Measurements from ENCODE around the gene PDE4B. TPM values are rescaled to one million over a fixed set of nuclear protein-coding genes. Genes with fewer than 3 reads are reported as not detected.

Gene PDE4B
- total RNA-seq, 2 donors from 2014 or later, result 4.3 to 18.0 TPM

GRCh38 chr1:66152034-66152433, 359.3 kb downstream of the PDE4B start:
- no peaks in the 10 kb centered on the region for H3K36me3 ChIP-seq (ENCODE audit: control insufficient read depth, insufficient read depth, low read length)
- no peak overlapping the region for H3K9ac ChIP-seq (ENCODE audit: extremely low read depth, low read length, poor library complexity, severe bottlenecking)
- no peak for DNase-seq
- no peak overlapping the region for H3K27ac ChIP-seq (ENCODE audit: low read depth, low read length)
- Mint-ChIP-seq H3K27me3 (ENCODE audit: insufficient read depth) (no peaks in the 10 kb centered on the region), H3K9me3 (no peaks in the 10 kb centered on the region), H3K4me1 (no peaks in the 10 kb centered on the region), H3K36me3 (ENCODE audit: low read depth) (no peaks in the 10 kb centered on the region), H3K27ac (no peak overlapping the region), H3K4me3 (no peak overlapping the region)
- H3K4me1 ChIP-seq (ENCODE audit: control insufficient read depth, insufficient read depth, low read length), result no peaks in the 10 kb centered on the region
- TF ChIP-seq, protein P1, sequence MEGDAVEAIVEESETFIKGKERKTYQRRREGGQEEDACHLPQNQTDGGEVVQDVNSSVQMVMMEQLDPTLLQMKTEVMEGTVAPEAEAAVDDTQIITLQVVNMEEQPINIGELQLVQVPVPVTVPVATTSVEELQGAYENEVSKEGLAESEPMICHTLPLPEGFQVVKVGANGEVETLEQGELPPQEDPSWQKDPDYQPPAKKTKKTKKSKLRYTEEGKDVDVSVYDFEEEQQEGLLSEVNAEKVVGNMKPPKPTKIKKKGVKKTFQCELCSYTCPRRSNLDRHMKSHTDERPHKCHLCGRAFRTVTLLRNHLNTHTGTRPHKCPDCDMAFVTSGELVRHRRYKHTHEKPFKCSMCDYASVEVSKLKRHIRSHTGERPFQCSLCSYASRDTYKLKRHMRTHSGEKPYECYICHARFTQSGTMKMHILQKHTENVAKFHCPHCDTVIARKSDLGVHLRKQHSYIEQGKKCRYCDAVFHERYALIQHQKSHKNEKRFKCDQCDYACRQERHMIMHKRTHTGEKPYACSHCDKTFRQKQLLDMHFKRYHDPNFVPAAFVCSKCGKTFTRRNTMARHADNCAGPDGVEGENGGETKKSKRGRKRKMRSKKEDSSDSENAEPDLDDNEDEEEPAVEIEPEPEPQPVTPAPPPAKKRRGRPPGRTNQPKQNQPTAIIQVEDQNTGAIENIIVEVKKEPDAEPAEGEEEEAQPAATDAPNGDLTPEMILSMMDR (conservative IDR thresholded peaks at IDR 0.05), result no peak
- H3K27me3 ChIP-seq (ENCODE audit: control insufficient read depth, insufficient read depth, low read length, poor library complexity, severe bottlenecking), result no peaks in the 10 kb centered on the region
- H3K4me3 ChIP-seq (ENCODE audit: low read length), result no peak overlapping the region
- no peaks in the 10 kb centered on the region for H3K9me3 ChIP-seq (ENCODE audit: control insufficient read depth, low read length)

DNA sequence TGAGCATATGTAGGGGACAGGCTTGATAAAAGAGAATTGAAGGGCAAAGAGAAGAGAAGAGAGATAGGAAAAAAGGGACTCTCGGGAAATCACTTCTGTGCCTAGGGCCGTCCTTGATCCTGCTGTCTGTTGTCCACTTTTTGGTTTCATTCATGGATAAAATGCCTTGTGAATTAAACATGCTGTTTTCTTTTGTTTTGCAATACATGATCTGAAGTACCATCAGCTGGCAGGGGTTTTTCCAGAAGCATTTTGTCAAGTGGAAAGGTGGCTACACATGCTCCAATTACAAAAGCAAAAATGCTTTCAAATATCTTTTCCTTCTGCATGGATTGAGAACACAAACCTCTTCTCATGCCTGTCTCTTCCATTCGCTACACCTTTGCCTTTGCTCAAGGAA, 361.7 kb downstream of the PDE4B start:
- no peak overlapping the region for H3K4me3 Mint-ChIP-seq
- Histone ChIP-seq H3K27me3 (ENCODE audit: control insufficient read depth, insufficient read depth, low read length, poor library complexity, severe bottlenecking) (no peaks in the 10 kb centered on the region), H3K36me3 (ENCODE audit: control insufficient read depth, insufficient read depth, low read length) (no peaks in the 10 kb centered on the region), H3K9ac (ENCODE audit: extremely low read depth, low read length, poor library complexity, severe bottlenecking) (no peak overlapping the region), H3K27ac (ENCODE audit: low read depth, low read length) (no peak overlapping the region), H3K9me3 (ENCODE audit: control insufficient read depth, low read length) (no peaks in the 10 kb centered on the region), H3K4me3 (ENCODE audit: low read length) (no peak overlapping the region), H3K4me1 (ENCODE audit: control insufficient read depth, insufficient read depth, low read length) (no peaks in the 10 kb centered on the region)
- H3K4me1 Mint-ChIP-seq, result no peaks in the 10 kb centered on the region
- H3K9me3 Mint-ChIP-seq, result no peaks in the 10 kb centered on the region
- H3K36me3 Mint-ChIP-seq (ENCODE audit: low read depth), result no peaks in the 10 kb centered on the region
- no peak for DNase-seq
- H3K27me3 Mint-ChIP-seq (ENCODE audit: insufficient read depth), result no peaks in the 10 kb centered on the region
- TF ChIP-seq, protein P1 (conservative IDR thresholded peaks at IDR 0.05), result no peak
- no peak overlapping the region for H3K27ac Mint-ChIP-seq
- 79 to 88% methylated on average over 3 of the region's 3 CpGs for WGBS, 2 experiments (ENCODE audit: insufficient coverage in 1 of 2, insufficient read length in 1 of 2)

DNA sequence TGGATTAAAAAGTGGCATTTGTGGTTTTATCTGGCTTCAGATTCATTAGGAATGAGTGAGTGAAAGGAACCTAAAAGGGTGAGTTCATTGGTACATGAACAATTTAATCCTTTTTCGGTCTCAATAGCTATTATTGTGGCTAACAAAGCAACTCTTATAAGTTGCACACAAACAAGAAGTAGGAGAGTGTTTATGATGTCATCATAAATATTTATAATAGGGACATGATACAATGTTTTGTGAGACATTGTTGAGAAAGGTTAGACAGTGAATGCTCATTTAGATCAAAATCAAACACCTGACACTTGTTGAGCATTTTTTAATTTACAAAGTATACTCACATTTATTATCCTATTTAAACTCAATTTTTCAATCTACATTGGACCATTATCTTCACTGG, 363.4 kb downstream of the PDE4B start:
- TF ChIP-seq, protein P1 (conservative IDR thresholded peaks at IDR 0.05), result no peak
- Mint-ChIP-seq H3K36me3 (ENCODE audit: low read depth) (no peaks in the 10 kb centered on the region), H3K4me3 (no peak overlapping the region), H3K27me3 (ENCODE audit: insufficient read depth) (no peaks in the 10 kb centered on the region), H3K9me3 (no peaks in the 10 kb centered on the region), H3K4me1 (no peaks in the 10 kb centered on the region), H3K27ac (no peak overlapping the region)
- H3K27ac ChIP-seq (ENCODE audit: low read depth, low read length), result no peak overlapping the region
- 100% methylated on average over 1 of the region's 1 CpG; no CpG with 5 or more reads in 1 of the 2 experiments for WGBS, 2 experiments (ENCODE audit: insufficient coverage in 1 of 2, insufficient read length in 1 of 2)
- no peaks in the 10 kb centered on the region for H3K9me3 ChIP-seq (ENCODE audit: control insufficient read depth, low read length)
- H3K4me3 ChIP-seq (ENCODE audit: low read length), result no peak overlapping the region
- no peaks in the 10 kb centered on the region for H3K27me3 ChIP-seq (ENCODE audit: control insufficient read depth, insufficient read depth, low read length, poor library complexity, severe bottlenecking)
- H3K9ac ChIP-seq (ENCODE audit: extremely low read depth, low read length, poor library complexity, severe bottlenecking), result no peak overlapping the region
- no peak for DNase-seq
- no peaks in the 10 kb centered on the region for H3K4me1 ChIP-seq (ENCODE audit: control insufficient read depth, insufficient read depth, low read length)
- no peaks in the 10 kb centered on the region for H3K36me3 ChIP-seq (ENCODE audit: control insufficient read depth, insufficient read depth, low read length)

All from endodermal cell (in vitro differentiated cells).